ENCODE results near the gene ERP27. TPM values are rescaled to one million over a fixed set of nuclear protein-coding genes. Genes with fewer than 3 reads are reported as not detected.

The ERP27 gene
- polyA plus RNA-seq, 1 donor (not counting 4 experiments of a cell fraction or from before 2014, with no cell fraction given): 0.18 TPM

- H3K4me3 ChIP-seq (ENCODE audit: control insufficient read depth in 2 of 3, extremely low read depth in 1 of 3, insufficient read depth in 2 of 3, low read depth in 1 of 3, low read length in 3 of 3): no peak overlapping the region
- DNase-seq (ENCODE audit: low read depth, low spot score) (no peak), FAIRE-seq (no peak)
- no peak overlapping the region for H3K27ac ChIP-seq (ENCODE audit: control insufficient read depth, insufficient read depth, low read length)
- H3K9ac ChIP-seq (ENCODE audit: control insufficient read depth, extremely low read depth, insufficient read depth, low read length): no peak overlapping the region
- no peaks in the 10 kb centered on the region for H3K9me3 ChIP-seq (ENCODE audit: control insufficient read depth, low read depth, low read length)
- H3K9me1 ChIP-seq (ENCODE audit: control insufficient read depth, extremely low read depth, insufficient read depth, low read length): no peaks in the 10 kb centered on the region
- H3K4me2 ChIP-seq (ENCODE audit: control insufficient read depth, extremely low read depth, insufficient read depth, low read depth, low read length): no peak overlapping the region
- H3K79me2 ChIP-seq (ENCODE audit: control insufficient read depth, insufficient read depth, low read length): no peaks in the 10 kb centered on the region
- no peaks in the 10 kb centered on the region for H4K20me1 ChIP-seq (ENCODE audit: control insufficient read depth, extremely low read depth, insufficient read depth, low read length)
- H2AFZ ChIP-seq (ENCODE audit: control insufficient read depth, low read length): no peak overlapping the region
- no peak for TF ChIP-seq CTCF (optimal IDR thresholded peaks at IDR 0.05 in 1 of 3, IDR thresholded peaks at IDR 0.05 in 1 of 3, conservative IDR thresholded peaks at IDR 0.05 in 1 of 3; ENCODE audit: extremely low read depth in 1 of 3, insufficient read depth in 2 of 3, low read length in 3 of 3)
- no peak for TF ChIP-seq EZH2 (IDR thresholded peaks at IDR 0.05; ENCODE audit: low read length)
- dilution Hi-C loops (cut with MboI; ENCODE audit: extremely low pct_ligation_motif_present, low sequenced_read_pairs): no loop called here
- H3K36me3 ChIP-seq (ENCODE audit: control insufficient read depth in 2 of 2, extremely low read depth in 1 of 2, insufficient read depth in 2 of 2, low read length in 2 of 2): peaks cover 5 to 7% of the 10 kb centered on the region in 2 experiments
- H3K27me3 ChIP-seq (ENCODE audit: control insufficient read depth, extremely low read depth, insufficient read depth, low read length): no peaks in the 10 kb centered on the region
- peaks cover 20% of the 10 kb centered on the region for H3K4me1 ChIP-seq (ENCODE audit: control insufficient read depth, extremely low read depth, insufficient read depth, low read length)
These were observed 8.5 kb upstream of the ERP27 start for GRCh38 chr12:14946861-14947260.

GRCh38 chr12:14946162-14946561 lies 7.8 kb upstream of the ERP27 start:
- Histone ChIP-seq H3K9me3 (ENCODE audit: control insufficient read depth, low read depth, low read length) (no peaks in the 10 kb centered on the region), H3K9me1 (ENCODE audit: control insufficient read depth, extremely low read depth, insufficient read depth, low read length) (no peaks in the 10 kb centered on the region), H4K20me1 (ENCODE audit: control insufficient read depth, extremely low read depth, insufficient read depth, low read length) (no peaks in the 10 kb centered on the region), H3K27ac (ENCODE audit: control insufficient read depth, insufficient read depth, low read length) (no peak overlapping the region), H3K4me2 (ENCODE audit: control insufficient read depth, extremely low read depth, insufficient read depth, low read depth, low read length) (no peak overlapping the region), H3K79me2 (ENCODE audit: control insufficient read depth, insufficient read depth, low read length) (no peaks in the 10 kb centered on the region), H3K9ac (ENCODE audit: control insufficient read depth, extremely low read depth, insufficient read depth, low read length) (no peak overlapping the region), H3K4me1 (ENCODE audit: control insufficient read depth, extremely low read depth, insufficient read depth, low read length) (peaks cover 13% of the 10 kb centered on the region), H2AFZ (ENCODE audit: control insufficient read depth, low read length) (no peak overlapping the region), H3K36me3 (ENCODE audit: control insufficient read depth in 2 of 2, extremely low read depth in 1 of 2, insufficient read depth in 2 of 2, low read length in 2 of 2) (peaks cover 5 to 7% of the 10 kb centered on the region in 2 experiments), H3K27me3 (ENCODE audit: control insufficient read depth, extremely low read depth, insufficient read depth, low read length) (no peaks in the 10 kb centered on the region), H3K4me3 (ENCODE audit: control insufficient read depth in 2 of 3, extremely low read depth in 1 of 3, insufficient read depth in 2 of 3, low read depth in 1 of 3, low read length in 3 of 3) (no peak overlapping the region)
- TF ChIP-seq EZH2 (IDR thresholded peaks at IDR 0.05; ENCODE audit: low read length) (no peak), CTCF (optimal IDR thresholded peaks at IDR 0.05 in 1 of 3, IDR thresholded peaks at IDR 0.05 in 1 of 3, conservative IDR thresholded peaks at IDR 0.05 in 1 of 3; ENCODE audit: extremely low read depth in 1 of 3, insufficient read depth in 2 of 3, low read length in 3 of 3) (no peak)
- FAIRE-seq: no peak
- DNase-seq (ENCODE audit: low read depth, low spot score): no peak
- dilution Hi-C loops (cut with MboI; ENCODE audit: extremely low pct_ligation_motif_present, low sequenced_read_pairs): no loop called here

All from keratinocyte (primary cell).